ENCODE measurements around the gene WASHC1.
"Not testable (repeated sequence)": the region's sequence is repeated elsewhere in the genome, so short reads cannot be mapped to it uniquely, and the experiment has no call there.

Gene WASHC1

DNA sequence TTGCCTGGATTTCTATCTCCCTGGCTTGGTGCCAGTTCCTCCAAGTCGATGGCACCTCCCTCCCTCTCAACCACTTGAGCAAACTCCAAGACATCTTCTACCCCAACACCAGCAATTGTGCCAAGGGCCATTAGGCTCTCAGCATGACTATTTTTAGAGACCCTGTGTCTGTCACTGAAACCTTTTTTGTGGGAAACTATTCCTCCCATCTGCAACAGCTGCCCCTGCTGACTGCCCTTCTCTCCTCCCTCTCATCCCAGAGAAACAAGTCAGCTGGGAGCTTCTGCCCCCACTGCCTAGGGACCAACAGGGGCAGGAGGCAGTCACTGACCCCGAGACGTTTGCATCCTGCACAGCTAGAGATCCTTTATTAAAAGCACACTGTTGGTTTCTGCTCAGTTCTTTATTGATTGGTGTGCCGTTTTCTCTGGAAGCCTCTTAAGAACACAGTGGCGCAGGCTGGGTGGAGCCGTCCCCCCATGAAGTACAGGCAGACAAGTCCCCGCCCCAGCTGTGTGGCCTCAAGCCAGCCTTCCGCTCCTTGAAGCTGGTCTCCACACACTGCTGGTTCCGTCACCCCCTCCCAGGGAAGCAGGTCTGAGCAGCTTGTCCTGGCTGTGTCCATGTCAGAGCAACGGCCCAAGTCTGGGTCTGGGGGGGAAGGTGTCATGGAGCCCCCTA lies 15.0 kb downstream of the WASHC1 start:
- DNase-seq (ENCODE audit: low spot score): not testable (repeated sequence)

DNA sequence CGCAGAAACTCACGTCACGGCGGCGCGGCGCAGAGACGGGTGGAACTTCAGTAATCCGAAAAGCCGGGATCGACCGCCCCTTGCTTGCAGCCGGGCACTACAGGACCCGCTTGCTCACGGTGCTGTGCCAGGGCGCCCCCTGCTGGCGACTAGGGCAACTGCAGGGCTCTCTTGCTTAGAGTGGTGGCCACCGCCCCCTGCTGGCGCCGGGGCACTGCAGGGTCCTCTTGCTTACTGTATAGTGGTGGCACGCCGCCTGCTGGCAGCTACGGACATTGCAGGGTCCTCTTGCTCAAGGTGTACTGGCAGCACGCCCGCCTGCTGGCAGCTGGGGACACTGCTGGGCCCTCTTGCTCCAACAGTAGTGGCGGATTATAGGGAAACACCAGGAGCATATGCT lies 18.1 kb downstream of the WASHC1 start:
- DNase-seq (ENCODE audit: low spot score): not testable (repeated sequence)

DNA sequence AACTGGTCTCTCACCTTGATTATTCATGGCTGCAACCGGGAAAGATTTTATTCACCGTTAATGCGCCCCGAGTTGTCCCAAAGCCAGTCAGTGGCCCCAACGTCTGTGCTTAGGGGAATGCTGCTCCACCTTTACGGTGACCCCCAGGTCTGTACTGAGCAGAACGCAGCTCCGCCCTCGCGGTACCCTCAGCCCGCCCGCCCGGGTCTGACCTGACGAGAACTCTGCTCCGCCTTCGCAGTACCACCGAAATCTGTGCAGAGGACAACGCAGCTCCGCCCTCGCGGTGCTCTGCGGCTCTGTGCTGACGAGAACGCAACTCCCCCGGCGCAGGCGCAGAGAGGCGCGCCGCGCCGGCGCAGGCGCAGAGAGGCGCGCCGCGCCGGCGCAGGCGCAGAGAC lies 18.6 kb downstream of the WASHC1 start:
- not testable (repeated sequence) for DNase-seq (ENCODE audit: low spot score)

DNA sequence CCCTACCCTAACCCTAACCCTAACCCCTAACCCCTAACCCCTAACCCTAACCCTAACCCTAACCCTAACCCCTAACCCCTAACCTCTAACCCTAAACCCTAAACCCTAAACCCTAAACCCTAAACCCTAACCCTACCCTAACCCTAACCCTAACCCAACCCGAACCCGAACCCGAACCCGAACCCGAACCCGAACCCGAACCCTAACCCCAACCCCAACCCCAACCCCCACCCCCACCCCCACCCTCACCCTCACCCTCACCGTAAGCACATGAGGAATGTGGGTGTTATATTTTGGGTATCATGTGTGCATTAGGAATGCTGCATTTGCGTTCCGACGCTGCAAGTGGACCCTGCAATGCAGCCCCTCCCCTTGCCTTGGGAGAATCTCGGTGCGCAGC lies 19.0 kb downstream of the WASHC1 start:
- not testable (repeated sequence) for DNase-seq (ENCODE audit: low spot score)

Measured in putamen (tissue), 1 donor.